NCI-H460 (cell line): ENCODE results near the gene COLEC11. TPM values are rescaled to one million over a fixed set of nuclear protein-coding genes. Genes with fewer than 3 reads are reported as not detected.
"Not testable (repeated sequence)": the region's sequence is repeated elsewhere in the genome, so short reads cannot be mapped to it uniquely, and the experiment has no call there.

ENCODE experiments used
- DNase-seq: peaks from one replicate; pipeline ENCODE4 v3.0.0-alpha.2; 2016; ENCODE audit warnings: low read depth; ENCODE audit errors: extremely low read depth
- total RNA-seq: library from RNA; depleted of rRNA; stranded (reverse); fragments of >200 nt; shearing (Covaris generic); gene quantifications from 2 replicates; pipeline ENCODE4 v1.2.3, GENCODE V29; 2014

The COLEC11 gene
- total RNA-seq, 1 experiment from 2014 or later = 1.1 TPM

DNA sequence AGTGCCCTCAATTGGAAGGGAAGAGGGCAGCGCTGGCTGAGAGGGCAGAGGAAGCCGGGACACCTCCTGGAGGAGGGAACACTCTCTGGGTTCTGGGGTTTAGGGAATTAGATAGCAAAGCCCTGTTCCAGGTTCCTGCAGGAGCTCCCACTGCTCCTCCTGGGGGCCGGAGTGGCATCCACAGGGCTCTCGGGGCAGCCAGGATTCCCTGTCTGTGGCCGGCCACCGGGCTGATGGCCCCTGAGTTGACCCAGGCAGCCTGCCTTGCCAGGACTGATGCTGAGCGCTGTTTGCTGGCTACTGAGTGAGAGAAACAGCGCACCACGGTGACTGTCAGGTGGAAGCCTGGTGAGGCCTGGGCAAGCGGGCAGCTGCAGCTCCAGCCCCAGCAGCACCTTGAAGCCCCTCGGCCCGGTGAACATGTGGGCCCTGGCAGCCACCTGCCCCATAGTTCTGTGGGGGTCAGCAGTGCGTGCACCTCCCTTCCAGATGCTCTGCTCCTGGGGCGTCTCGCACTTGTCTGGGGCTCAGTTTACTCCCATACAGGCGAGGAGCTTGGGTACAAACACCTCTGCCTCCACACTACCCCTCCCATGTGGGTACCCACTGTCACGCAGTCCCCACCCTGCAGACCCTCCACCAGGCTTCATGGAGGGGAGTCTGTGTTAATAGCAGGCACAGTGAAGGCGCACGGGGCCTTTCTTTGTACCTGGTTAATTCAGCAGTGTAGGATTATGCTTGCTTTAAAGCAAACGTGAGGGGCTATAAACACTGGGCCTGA, 55.4 kb downstream of the COLEC11 start:
- DNase-seq = no peak

GRCh38 chr2:3651691-3652648, 57.1 kb downstream of the COLEC11 start:
- DNase-seq = no peak

DNA sequence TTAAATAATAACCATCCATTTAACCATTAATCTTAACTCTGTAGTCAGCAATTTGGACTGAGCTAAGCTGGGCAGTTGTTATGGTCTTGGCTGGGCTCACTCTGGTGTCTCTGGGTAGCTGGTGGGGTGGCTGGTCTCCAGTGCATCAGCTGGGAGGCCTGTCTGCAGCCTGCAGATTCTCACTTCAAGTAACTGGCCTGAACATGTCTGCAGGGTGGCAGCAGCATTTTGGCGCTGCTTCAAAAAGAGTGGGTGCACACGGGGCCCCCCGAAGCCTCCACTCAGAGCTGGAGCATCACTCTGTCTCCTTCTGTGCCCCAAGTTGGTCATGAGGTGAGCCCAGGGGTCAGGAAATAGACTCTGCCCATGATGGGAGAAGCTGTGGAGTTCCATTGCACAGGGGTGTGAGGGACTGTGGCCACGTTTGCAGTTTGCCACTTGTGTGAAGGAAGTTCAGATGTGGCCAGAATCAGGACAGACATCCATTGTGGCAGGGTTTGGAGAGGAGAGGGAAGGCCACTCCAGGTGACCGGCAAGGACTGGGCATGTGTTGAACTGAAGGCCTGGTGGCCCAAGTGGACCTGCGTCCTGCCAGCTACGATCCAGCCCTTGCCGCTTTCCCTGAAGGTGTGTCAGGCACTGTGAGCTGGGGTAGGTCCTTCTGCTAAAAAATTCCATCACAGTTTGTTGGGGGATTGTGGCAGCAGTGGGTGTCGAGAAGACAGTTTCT, 58.1 kb downstream of the COLEC11 start:
- no peak for DNase-seq

DNA sequence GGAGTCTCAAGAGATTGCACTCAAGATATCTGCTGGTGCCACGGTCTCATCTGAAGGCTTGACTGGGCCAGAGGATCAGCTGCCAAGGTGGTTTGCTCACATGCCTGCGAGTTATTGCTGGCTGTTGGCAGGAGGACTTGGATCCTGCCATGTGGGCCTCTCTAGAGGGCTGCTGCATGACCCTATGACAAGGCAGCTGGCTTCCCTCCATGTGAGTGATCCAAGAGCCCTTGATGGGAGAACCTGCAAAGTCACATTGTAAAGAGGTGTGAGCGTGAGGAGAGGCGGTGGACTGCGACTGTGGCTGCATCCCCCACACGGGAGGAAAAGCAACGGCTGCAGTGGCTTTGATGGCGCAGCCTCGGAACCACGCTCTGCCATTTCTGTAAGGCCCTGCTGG, 59.1 kb downstream of the COLEC11 start:
- DNase-seq = no peak

GRCh38 chr2:3654531-3655225, 59.8 kb downstream of the COLEC11 start:
- DNase-seq = no peak

GRCh38 chr2:3655871-3656761, 61.2 kb downstream of the COLEC11 start:
- no peak for DNase-seq

DNA sequence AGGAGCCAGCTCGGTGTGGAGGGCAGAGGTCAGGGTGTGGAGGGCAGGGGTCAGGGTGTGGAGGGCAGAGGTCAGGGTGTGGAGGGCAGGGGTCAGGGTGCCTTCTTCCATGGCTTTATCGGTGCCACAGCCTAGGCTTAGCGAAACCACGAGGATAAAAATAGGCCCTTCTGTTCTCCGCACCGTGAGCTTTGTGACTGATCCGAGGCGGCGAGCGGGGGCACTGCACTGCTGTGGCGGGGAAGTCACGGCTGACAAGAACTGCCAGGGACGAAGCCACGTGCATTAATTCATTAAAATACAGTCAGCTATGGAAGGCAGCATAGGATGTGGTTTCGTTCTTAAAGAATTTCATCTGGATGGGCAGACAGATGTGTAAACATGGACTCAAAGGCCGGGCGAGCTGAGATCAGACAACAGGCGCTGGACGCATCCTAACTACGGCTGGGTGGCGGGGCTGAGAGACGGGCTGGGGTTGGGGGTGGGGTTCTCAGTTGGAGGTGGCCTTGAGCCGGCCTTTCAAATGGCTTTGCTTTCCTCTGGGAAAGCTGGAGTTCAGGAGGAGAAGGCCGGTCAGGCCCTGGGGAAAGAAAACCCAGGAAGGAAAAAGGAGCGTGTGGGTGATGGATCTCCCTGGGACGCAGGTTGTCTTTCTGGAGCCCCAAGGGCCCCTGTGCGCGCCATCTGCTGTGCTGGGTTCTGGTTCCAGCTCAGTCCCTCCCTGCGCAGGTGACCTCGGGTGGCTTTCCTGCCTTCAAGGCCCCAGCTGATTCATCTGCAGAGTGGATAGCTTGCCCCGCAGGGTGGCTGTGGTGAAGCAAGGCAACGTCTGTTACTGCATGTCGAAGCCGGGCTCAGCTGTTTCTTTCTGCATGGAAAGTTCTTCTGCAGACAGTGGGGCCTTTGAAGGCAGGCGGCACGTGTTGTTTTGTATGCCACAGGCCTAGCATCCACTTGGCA, 62.1 kb downstream of the COLEC11 start:
- no peak for DNase-seq

GRCh38 chr2:3657881-3658280, 63.0 kb downstream of the COLEC11 start, which contains the start of gene ALLC:
TSS of gene ALLC (plus strand) at chr2:3658200. CDS start at chr2:3671158, 12,958 bp downstream.
- no peak for DNase-seq

DNA sequence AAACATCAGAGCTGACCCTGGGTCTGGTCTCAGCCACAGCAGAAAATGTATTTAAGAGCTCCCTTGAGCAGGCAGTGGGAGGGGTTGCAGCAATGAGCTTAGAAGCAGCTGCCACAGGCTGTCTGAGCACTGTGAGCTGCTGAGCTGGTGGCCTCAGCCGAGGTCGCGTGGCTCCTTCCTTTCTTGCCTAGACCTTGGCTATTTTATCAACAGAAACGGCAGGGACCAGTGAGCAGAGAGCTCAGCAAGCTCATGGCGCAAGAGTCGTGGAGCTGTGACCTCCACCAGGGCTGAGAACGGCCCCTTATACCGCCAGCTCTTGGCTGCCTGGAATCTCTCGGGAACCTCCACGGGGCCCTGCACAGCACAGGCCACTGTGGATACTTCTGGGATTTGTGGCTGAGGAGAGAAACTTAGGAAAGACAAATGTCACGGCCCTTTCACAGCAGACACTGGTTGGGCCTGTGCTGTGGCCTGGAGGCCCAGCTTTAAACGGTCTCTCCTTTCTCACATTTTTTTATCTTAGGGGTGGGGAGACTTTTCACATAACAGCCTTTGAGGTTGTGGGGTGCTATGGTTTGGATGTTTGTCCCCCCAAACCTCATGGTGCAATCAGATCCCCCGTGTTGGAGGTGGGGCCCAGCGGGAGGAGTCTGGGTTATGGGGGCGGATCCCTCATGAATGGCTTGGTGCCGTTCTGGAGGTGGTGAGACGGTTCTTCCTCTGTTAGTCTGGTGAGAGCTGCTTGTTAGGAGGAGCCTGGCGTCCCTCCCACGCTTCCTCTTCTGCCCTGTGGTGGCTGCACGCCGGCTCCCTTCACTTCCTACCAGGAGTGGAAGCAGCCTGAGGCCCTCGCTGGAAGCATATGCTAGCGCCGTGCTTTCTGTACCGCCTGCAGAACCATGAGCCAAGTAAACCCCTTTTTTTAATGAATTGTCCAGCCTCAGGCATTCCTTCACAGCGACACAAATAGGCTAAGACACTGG, 64.8 kb downstream of the COLEC11 start:
- no peak for DNase-seq

DNA sequence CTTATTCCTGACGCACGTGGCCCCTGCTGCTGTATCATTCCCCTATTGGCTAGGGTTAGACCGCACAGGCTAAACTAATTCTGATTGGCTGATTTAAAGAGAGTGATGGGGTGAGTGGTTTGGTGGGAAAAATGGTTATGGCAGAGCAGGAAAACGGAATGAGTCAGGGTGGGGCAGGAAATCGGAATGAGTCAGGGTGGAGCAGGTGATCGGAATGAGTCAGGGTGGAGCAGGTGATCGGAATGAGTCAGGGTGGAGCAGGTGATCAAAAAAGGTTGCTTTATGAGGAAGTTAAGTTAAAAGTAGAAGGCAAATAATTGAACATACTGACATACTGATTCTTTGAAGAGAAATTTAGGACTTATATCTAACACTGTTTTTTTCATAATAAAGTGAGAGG, 65.7 kb downstream of the COLEC11 start:
- DNase-seq = not testable (repeated sequence)

GRCh38 chr2:3661149-3661660, 66.3 kb downstream of the COLEC11 start:
- no peak for DNase-seq

GRCh38 chr2:3662239-3662638, 67.3 kb downstream of the COLEC11 start:
- DNase-seq = no peak

DNA sequence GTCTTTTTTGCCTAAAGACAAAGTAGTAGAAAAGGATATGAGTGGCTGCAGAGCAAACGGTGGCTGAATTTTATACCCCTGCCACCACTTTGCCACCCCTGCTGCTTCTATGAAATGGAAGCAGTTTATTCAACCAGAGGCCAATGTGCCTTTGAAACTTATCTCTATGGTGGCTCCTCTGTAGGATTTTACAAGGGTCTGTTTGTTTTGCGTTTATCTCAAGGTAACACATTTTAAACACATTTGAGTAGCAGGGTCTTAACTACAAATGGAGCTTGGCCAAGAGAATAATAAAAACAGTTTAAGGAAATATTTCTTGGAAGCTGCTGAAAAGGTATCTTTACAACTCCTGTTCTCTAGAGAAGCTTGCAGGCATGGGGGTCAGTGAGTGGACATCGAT, 69.2 kb downstream of the COLEC11 start:
- no peak for DNase-seq

- no peak for DNase-seq
Measured at GRCh38 chr2:3664925-3665324, 70.0 kb downstream of the COLEC11 start.

DNA sequence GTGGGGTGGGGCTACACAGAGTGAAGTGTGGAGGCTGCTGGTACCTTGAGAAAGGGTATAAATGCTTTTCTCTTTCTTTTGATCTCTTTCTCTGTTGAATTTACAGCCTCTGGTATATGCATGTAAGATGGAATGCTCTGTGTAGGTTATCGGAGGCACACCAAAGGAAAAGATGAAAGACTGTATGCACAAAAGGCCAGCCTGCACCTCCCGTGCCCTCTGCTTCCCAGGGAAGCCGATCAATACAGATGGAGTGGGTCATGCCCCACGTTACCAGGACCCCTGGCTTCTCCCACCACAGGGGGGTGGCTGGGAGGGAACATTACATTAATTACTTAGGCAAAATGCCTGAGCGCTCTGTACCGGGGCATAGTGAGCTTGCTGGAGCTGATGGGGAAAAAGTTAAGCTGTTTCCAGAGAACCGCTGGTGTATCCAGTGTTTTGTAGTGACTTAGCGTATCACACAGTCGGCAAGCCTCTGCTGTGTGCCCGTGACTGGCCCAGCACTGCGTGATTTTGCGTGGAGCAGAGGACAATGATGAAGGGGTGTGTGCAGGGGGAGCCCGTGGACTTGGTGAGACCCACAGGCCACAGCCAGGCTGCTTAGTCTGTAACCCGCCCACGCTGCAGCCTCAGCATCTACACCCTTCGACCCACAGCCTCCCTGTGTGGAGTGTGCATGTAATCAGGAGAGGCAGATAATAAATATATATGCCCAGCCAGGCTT, 71.1 kb downstream of the COLEC11 start:
- no peak for DNase-seq

- no peak for DNase-seq
Measured at GRCh38 chr2:3666613-3666975, 71.7 kb downstream of the COLEC11 start.
